Right ventricle myocardium superior (tissue), 1 donor: ENCODE results near the gene MT1M. TPM values are rescaled to one million over a fixed set of nuclear protein-coding genes. Genes with fewer than 3 reads are reported as not detected.

Experiments
- ATAC-seq: fragments of 200-7000 bp; cut with Tn5 transposase; one replicate; pipeline ENCODE4 v1.9.1; 2020; ENCODE audit warnings: mild to moderate bottlenecking; ENCODE audit not compliant: poor library complexity
- DNase-seq: peaks from one replicate; pipeline ENCODE4 v3.0.0-alpha.2; 2020
- intact Hi-C: fragments of 100-400 bp; cut with DNase I; formaldehyde crosslinking; loops from one replicate; pipeline ENCODE4 v1.11.2; 2022
- total RNA-seq: library from RNA; stranded (reverse); fragmentation: NEBNext Ultra II Directional; extraction: Animal tissue kit (Norgen Biotek cat#: 25700); gene quantifications from one replicate; pipeline ENCODE4 v1.2.1, GENCODE V29; 2021
- donor health status: DM: no; HTN: yes; CAD: no; lungs with severe emphysema.

The MT1M gene
- total RNA-seq, 1 donor from 2014 or later: 5.4 TPM

GRCh38 chr16:56682703-56683397 lies 50.4 kb downstream of the MT1M start:
- DNase-seq: no peak
- ATAC-seq: no peak
- intact Hi-C loops: loop anchor here (2.0 kb wide), 1 partner anchor 74 kb away; the partner anchor contains the start of gene MT2A

Other genes starting within 250 kb of the MT1M start
- gene AMFR, start 207.1 kb upstream of the MT1M start, total RNA-seq: 63.0 TPM
- 56.2 TPM for gene NUDT21, start 181.3 kb upstream of the MT1M start, total RNA-seq
- gene OGFOD1, start 181.1 kb upstream of the MT1M start, total RNA-seq: 25.7 TPM
- 39.0 TPM for gene BBS2, start 112.6 kb upstream of the MT1M start, total RNA-seq
- gene MT4, start 67.6 kb upstream of the MT1M start, total RNA-seq: not detected
- gene MT3, start 43.1 kb upstream of the MT1M start, total RNA-seq: 3.5 TPM
- gene MT2A, start 24.1 kb upstream of the MT1M start, total RNA-seq: 87.9 TPM
- gene MT1E, start 6.9 kb upstream of the MT1M start, total RNA-seq: 109 TPM
- 2.3 TPM for gene MT1A, start 6.0 kb downstream of the MT1M start, total RNA-seq
- not detected for gene MT1B, start 19.2 kb downstream of the MT1M start, total RNA-seq
- gene MT1F, start 25.3 kb downstream of the MT1M start, total RNA-seq: 2.1 TPM
- 1.3 TPM for gene MT1G, start 35.4 kb downstream of the MT1M start, total RNA-seq
- gene MT1H, start 37.2 kb downstream of the MT1M start, total RNA-seq: not detected
- gene MT1X, start 49.8 kb downstream of the MT1M start, total RNA-seq: 105 TPM
- gene NUP93, start 97.5 kb downstream of the MT1M start, total RNA-seq: 20.6 TPM
- gene SLC12A3, start 232.5 kb downstream of the MT1M start, total RNA-seq: not detected